ENCODE results near the gene BARHL1. TPM values are rescaled to one million over a fixed set of nuclear protein-coding genes. Genes with fewer than 3 reads are reported as not detected.

BARHL1 gene
- polyA plus RNA-seq, 3 donors = not detected

DNA sequence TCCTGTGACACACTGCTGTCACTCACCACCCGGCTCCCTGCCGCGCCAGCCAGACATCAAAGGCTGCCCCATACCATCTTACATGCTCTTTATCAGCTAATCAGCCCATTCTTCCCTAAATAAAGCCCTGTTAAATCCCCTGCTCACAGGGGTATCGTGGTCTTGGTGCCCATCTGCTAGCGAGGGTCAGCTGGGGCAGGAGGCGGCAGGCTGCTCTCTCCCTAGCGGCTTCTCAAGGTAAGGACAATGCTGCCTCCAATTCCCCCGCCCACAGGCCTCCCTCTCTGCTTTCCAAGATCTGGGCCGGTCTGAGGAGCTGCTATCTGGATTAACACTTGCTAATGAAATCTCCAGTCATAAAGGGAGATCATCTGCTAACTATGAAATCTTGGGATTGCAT, 26.8 kb downstream of the BARHL1 start:
- DNase-seq (ENCODE audit: low read depth in 3 of 3, low spot score in 2 of 3) = no peak

DNA sequence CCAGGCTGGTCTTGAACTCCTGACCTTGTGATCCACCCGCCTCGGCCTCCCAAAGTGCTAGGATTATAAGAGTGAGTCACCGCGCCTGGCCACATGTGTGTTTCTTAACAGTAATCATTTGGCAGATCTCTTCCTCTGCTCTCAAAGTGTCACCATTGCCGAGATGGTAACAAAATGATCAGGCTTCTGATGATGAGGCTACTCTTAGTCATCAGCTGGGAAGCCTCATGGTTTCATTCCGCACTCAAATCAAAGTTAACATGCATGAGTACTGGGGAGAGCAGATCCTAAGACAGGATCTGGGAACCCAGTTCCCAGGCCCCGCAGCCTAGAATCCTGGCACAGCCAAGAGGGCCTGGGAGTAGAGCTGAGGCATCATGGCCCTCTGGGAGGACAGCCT, 27.4 kb downstream of the BARHL1 start:
- DNase-seq (ENCODE audit: low read depth in 3 of 3, low spot score in 2 of 3) = no peak

GRCh38 chr9:132610661-132611060, 28.3 kb downstream of the BARHL1 start:
- no peak for DNase-seq (ENCODE audit: low read depth in 3 of 3, low spot score in 2 of 3)

- no peak for DNase-seq (ENCODE audit: low read depth in 3 of 3, low spot score in 2 of 3)
Measured at GRCh38 chr9:132614324-132614723, 31.9 kb downstream of the BARHL1 start.

DNA sequence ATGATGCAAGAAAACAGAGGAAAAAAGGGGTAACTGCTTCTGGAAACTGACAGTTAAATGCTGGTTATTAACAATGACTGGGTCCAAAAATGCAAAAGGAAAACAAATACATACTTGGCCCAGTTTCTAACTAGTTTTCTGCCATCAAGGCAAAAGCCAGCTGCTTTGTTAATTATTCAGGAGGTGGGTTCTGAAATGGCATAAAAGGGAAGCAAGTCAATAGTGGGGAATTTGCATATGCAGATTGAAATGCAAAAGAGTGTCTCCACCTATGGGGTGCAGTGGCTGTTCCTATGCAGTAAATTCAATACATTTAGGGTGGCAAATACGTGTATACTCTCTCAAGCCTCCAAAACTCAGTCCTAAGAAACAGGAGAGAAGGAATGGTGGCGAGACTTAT, 33.4 kb downstream of the BARHL1 start:
- DNase-seq (ENCODE audit: low read depth in 3 of 3, low spot score in 2 of 3) = no peak

- DNase-seq (ENCODE audit: low read depth in 3 of 3, low spot score in 2 of 3) = no peak
Measured at GRCh38 chr9:132616725-132617124, 34.3 kb downstream of the BARHL1 start.

- peak in 1 of 3 donors; percentile 9 for DNase-seq (ENCODE audit: low read depth in 3 of 3, low spot score in 2 of 3)
Measured at GRCh38 chr9:132622159-132622558, 39.8 kb downstream of the BARHL1 start.

GRCh38 chr9:132626285-132626684, 43.9 kb downstream of the BARHL1 start:
- no peak for DNase-seq (ENCODE audit: low read depth in 3 of 3, low spot score in 2 of 3)

- DNase-seq (ENCODE audit: low read depth in 3 of 3, low spot score in 2 of 3) = no peak
Measured at GRCh38 chr9:132627106-132627505, 44.7 kb downstream of the BARHL1 start.

GRCh38 chr9:132627594-132627993, 45.2 kb downstream of the BARHL1 start:
- no peak for DNase-seq (ENCODE audit: low read depth in 3 of 3, low spot score in 2 of 3)

DNA sequence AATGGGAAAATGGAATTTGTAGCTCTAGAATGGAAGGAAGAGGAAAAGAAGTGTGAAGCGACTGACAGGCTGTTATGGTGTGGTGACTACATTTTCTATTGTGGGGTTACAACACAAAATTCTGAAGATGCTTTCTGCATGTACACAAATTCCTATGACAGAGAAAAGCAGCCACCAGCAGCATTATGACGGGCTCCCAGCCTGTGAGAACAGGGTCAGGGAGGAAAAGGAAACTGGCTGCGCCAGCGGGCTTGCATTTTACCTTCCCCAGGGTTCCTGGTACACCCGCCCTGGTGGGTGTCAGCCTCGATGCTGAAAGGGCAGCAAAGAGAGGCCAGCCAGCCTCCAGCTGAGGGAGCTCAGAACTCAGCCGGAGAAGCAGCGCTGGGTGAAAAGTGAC, 46.3 kb downstream of the BARHL1 start:
- no peak for DNase-seq (ENCODE audit: low read depth in 3 of 3, low spot score in 2 of 3)

GRCh38 chr9:132630116-132630515, 47.7 kb downstream of the BARHL1 start:
- DNase-seq (ENCODE audit: low read depth in 3 of 3, low spot score in 2 of 3) = no peak

GRCh38 chr9:132630811-132631210, 48.4 kb downstream of the BARHL1 start:
- no peak for DNase-seq (ENCODE audit: low read depth in 3 of 3, low spot score in 2 of 3)

- no peak for DNase-seq (ENCODE audit: low read depth in 3 of 3, low spot score in 2 of 3)
Measured at GRCh38 chr9:132631280-132631679, 48.9 kb downstream of the BARHL1 start.

DNA sequence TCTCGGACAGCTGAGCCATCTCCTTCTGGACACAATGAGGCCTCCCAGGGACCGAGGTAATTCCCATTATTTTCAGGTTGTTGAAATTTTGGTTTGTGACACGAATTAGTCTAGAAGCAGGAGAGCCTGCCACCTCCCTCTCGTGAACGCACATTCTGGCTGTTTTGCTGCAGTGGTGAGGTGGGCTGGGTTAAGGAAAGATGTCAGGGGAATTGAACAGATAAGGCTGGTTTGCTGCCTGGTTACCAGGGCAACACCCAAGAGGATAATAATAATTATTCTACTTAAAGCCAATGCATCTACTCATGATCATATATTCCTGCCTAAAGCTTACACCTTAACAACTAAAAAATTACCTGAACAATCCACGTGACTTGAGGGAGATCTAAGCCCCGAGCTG, 49.3 kb downstream of the BARHL1 start:
- no peak for DNase-seq (ENCODE audit: low read depth in 3 of 3, low spot score in 2 of 3)

GRCh38 chr9:132632413-132633129, 50.2 kb downstream of the BARHL1 start:
- no peak for DNase-seq (ENCODE audit: low read depth in 3 of 3, low spot score in 2 of 3)

GRCh38 chr9:132634327-132634726, 51.9 kb downstream of the BARHL1 start:
- no peak for DNase-seq (ENCODE audit: low read depth in 3 of 3, low spot score in 2 of 3)

DNA sequence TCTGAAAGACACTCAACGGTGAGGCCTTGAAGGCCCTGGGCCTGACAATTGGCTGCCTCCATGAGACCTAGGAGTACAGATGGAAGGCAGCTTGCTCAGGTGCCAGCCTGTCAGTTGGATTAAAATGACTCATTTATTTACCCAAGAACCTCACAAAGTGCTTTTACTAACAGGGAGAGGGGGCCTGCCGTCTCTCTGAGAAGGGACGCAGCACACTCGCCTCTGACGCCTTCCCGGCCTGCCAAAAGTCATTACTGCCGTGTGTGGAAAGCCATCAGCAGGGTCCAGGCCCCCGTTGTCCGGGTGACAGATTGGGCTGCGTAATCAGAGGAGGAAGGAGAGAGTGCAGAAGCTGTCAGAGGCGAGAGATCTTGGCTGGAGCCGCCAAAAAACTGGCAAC, 54.9 kb downstream of the BARHL1 start:
- no peak for DNase-seq (ENCODE audit: low read depth in 3 of 3, low spot score in 2 of 3)

- no peak for DNase-seq (ENCODE audit: low read depth in 3 of 3, low spot score in 2 of 3)
Measured at GRCh38 chr9:132637801-132638200, 55.4 kb downstream of the BARHL1 start.

GRCh38 chr9:132638240-132638639, 55.8 kb downstream of the BARHL1 start:
- DNase-seq (ENCODE audit: low read depth in 3 of 3, low spot score in 2 of 3) = no peak

- DNase-seq (ENCODE audit: low read depth in 3 of 3, low spot score in 2 of 3) = no peak
Measured at GRCh38 chr9:132639322-132639721, 56.9 kb downstream of the BARHL1 start.
